HepG2 (cell line): Measurements from ENCODE around the gene FRMPD2. TPM values are rescaled to one million over a fixed set of nuclear protein-coding genes. Genes with fewer than 3 reads are reported as not detected.

ENCODE experiments used
- BCL6 ChIP-seq: IDR thresholded peaks from 2 replicates; pipeline ENCODE4 v1.6.1; 2016; ENCODE audit warnings: missing genetic modification reagents, missing compliant biosample characterization
- HOMEZ ChIP-seq: IDR thresholded peaks from 2 replicates; pipeline ENCODE4 v1.6.1; 2016; ENCODE audit warnings: low read depth
- HOXD1 ChIP-seq: sonication (generic); formaldehyde crosslinking; IDR thresholded peaks from 2 replicates; pipeline ENCODE4 v1.5.0; 2020; ENCODE audit warnings: missing genetic modification reagents
- MXD1 ChIP-seq: sonication (generic); formaldehyde crosslinking; IDR thresholded peaks from 2 replicates; pipeline ENCODE4 v1.4.0; 2020; ENCODE audit warnings: mild to moderate bottlenecking, missing genetic modification reagents
- NFE2L2 ChIP-seq: fragments of 150-350 bp; IDR thresholded peaks from 2 replicates; pipeline ENCODE4 v1.6.1; 2014; ENCODE audit warnings: low read length
- REST ChIP-seq, 2 experiments: IDR thresholded peaks; 2 replicates each; pipeline ENCODE4 v1.6.1; 2011 to 2012; ENCODE audit warnings: low read length in 2 of 2, borderline replicate concordance in 1 of 2, low read depth in 1 of 2, mild to moderate bottlenecking in 1 of 2, moderate library complexity in 1 of 2
- SSRP1 ChIP-seq: IDR thresholded peaks from 2 replicates; pipeline ENCODE4 v1.6.1; 2016; ENCODE audit warnings: control low read depth
- ZNF30 ChIP-seq: sonication (generic); formaldehyde crosslinking; IDR thresholded peaks from 2 replicates; pipeline ENCODE4 v1.5.0; 2020; ENCODE audit warnings: mild to moderate bottlenecking, missing genetic modification reagents
- polyA plus RNA-seq, 8 experiments: library from polyadenylated mRNA; depleted of rRNA in 3 of 8; stranded (reverse) in 7 of 8; unstranded in 1 of 8; fragments of >200 nt; fragmentation: Illumina TruSeq in 4 of 8; extraction: Trizol in 4 of 8; gene quantifications; 2 replicates each; pipeline versions ENCODE4 v1.2.1 to v1.2.3, GENCODE V29; 2011 to 2016; ENCODE audit warnings: low read depth in 4 of 8, missing spikeins in 1 of 8, mixed read lengths in 1 of 8; ENCODE audit not compliant: insufficient read depth in 1 of 8
- total RNA-seq, 5 experiments: library from RNA; depleted of rRNA; stranded (reverse); fragments of >200 nt; fragmentation: Illumina TruSeq; extraction: Trizol; gene quantifications; 2 replicates each; pipeline ENCODE4 v1.2.3, GENCODE V29; 2016; ENCODE audit warnings: low read depth in 1 of 5

FRMPD2 gene
- total and polyA plus RNA-seq, 2 of the 13 experiments (the other 11 are each of a cell fraction or from before 2014, with no cell fraction given) = 0.45 to 1.3 TPM

DNA sequence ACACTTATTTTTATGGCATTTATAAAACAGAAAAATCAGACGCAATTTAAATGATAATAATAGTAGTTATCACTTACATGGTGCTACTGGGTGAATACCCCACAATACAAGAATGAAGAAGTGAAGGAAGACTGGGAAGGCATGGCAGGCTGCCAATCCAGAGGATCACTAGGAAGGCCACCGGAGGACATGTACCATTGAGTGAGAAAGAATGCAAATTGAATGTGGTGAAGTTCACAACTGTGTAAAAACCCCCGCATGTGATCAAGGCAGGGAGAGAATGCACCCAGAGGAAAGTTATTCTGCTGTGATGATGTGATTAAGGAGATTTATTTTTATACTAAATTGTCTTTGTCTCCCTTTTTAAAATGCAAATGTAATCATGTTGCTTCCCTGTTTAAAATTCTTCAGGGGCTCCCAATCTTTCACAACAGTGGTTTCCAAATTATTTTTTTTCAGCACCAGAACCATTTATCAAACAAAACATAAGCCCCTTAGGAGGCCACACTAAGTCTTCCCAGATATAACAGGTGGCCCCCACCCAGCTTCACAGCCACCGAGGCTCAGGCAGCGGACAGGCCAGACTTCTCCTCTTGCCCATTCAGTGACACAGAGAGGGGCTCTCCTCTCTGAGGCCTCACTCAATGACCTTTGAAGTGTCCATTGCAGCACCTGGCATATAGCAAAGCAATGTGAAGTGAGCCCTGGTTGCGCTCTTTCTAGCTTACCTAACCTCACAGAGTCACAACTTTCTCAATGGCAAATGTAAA is 59.6 kb downstream of the FRMPD2 start (continued):
- no peak for TF ChIP-seq HOMEZ (CRISPR knock-in tag)
- no peak for TF ChIP-seq REST (IDR thresholded peaks at IDR 0.05; ENCODE audit: borderline replicate concordance in 1 of 2, low read depth in 1 of 2, low read length in 2 of 2)
- no peak for TF ChIP-seq HOXD1
- TF ChIP-seq MXD1 (CRISPR knock-in tag) = no peak
- no peak for TF ChIP-seq BCL6
- no peak for TF ChIP-seq SSRP1 (CRISPR knock-in tag)
- TF ChIP-seq NFE2L2 = no peak
- no peak for TF ChIP-seq ZNF30 (CRISPR knock-in tag)
